ENCODE measurements around the gene TRAPPC13. TPM values are rescaled to one million over a fixed set of nuclear protein-coding genes. Genes with fewer than 3 reads are reported as not detected.
"Not testable (repeated sequence)": the region's sequence is repeated elsewhere in the genome, so short reads cannot be mapped to it uniquely, and the experiment has no call there.

The TRAPPC13 gene
- 17.7 TPM for total RNA-seq
- polyA plus RNA-seq, result 10 to 100 TPM; 15.5 to 20.5 (median 19.9) TPM

- H3K27me3 ChIP-seq (ENCODE audit: control insufficient read depth, insufficient read depth, low read length), result no peaks in the 10 kb centered on the region
- ATAC-seq (ENCODE audit: low read depth in 2 of 2) (peak; percentile 77 to 79), DNase-seq (peak; percentile 83 to 94 (median 93))
- peak within 1 kb of the TSS; percentile 96 to 100 (median 99) for H3K4me3 Mint-ChIP-seq
- no peaks in the 10 kb centered on the region for H3K9me3 ChIP-seq (ENCODE audit: control insufficient read depth in 2 of 2, low read length in 2 of 2)
- peaks cover 7% of the 10 kb centered on the region for H3K36me3 Mint-ChIP-seq
- peaks cover 15% of the 10 kb centered on the region for H3K27me3 Mint-ChIP-seq
- peaks cover 9% of the 10 kb centered on the region for H3K36me3 ChIP-seq (ENCODE audit: control insufficient read depth, insufficient read depth, low read length)
- peak within 1 kb of the TSS; percentile 99 for H3K4me3 ChIP-seq (ENCODE audit: low read depth, low read length)
- peaks cover 0 to 3% (median 0%) of the 10 kb centered on the region in 7 donors for H3K9me3 Mint-ChIP-seq
- H3K27ac Mint-ChIP-seq, result peak within 1 kb of the TSS; percentile 97 to 100 (median 98)
- peaks cover 37 to 60% (median 49%) of the 10 kb centered on the region in 4 donors for H3K4me1 Mint-ChIP-seq
- H3K27ac ChIP-seq (ENCODE audit: insufficient read depth, low read length, poor library complexity, severe bottlenecking), result peak within 1 kb of the TSS; percentile 93
- peaks cover 36% of the 10 kb centered on the region for H3K4me1 ChIP-seq (ENCODE audit: control insufficient read depth, insufficient read depth, low read length, poor library complexity, severe bottlenecking)
Measured at GRCh38 chr5:65624571-65625555, at the start of gene TRAPPC13, which contains the start of gene SHLD3. TSS of gene TRAPPC13 (plus strand) at chr5:65625027. CDS start at chr5:65625061, 34 bp downstream. TSS of gene SHLD3 (plus strand) at chr5:65625027. CDS start at chr5:65629588, 4,561 bp downstream.

- peaks cover 66% of the 10 kb centered on the region for H3K36me3 ChIP-seq (ENCODE audit: control insufficient read depth, insufficient read depth, low read length)
- no peaks in the 10 kb centered on the region for H3K9me3 Mint-ChIP-seq
- peaks cover 28 to 39% (median 35%) of the 10 kb centered on the region in 4 donors for H3K4me1 Mint-ChIP-seq
- ATAC-seq (ENCODE audit: low read depth in 2 of 2) (no peak), DNase-seq (no peak)
- peaks cover 48% of the 10 kb centered on the region for H3K36me3 Mint-ChIP-seq
- H3K9me3 ChIP-seq (ENCODE audit: control insufficient read depth in 2 of 2, low read length in 2 of 2), result no peaks in the 10 kb centered on the region
- peak overlapping the region in 2 of 3 donors; percentile 35 to 40 for H3K27ac Mint-ChIP-seq
- H3K27me3 Mint-ChIP-seq, result no peaks in the 10 kb centered on the region
- H3K27ac ChIP-seq (ENCODE audit: insufficient read depth, low read length, poor library complexity, severe bottlenecking), result no peak overlapping the region
- H3K4me3 Mint-ChIP-seq, result no peak overlapping the region
- no peaks in the 10 kb centered on the region for H3K27me3 ChIP-seq (ENCODE audit: control insufficient read depth, insufficient read depth, low read length)
- H3K4me1 ChIP-seq (ENCODE audit: control insufficient read depth, insufficient read depth, low read length, poor library complexity, severe bottlenecking), result no peaks in the 10 kb centered on the region
- H3K4me3 ChIP-seq (ENCODE audit: low read depth, low read length), result no peak overlapping the region
Measured at GRCh38 chr5:65577141-65577540, 47.7 kb upstream of the TRAPPC13 start.

GRCh38 chr5:65588694-65589093 is 36.1 kb upstream of the TRAPPC13 start:
- no peak overlapping the region for H3K4me3 ChIP-seq (ENCODE audit: low read depth, low read length)
- H3K36me3 ChIP-seq (ENCODE audit: control insufficient read depth, insufficient read depth, low read length), result peaks cover 88% of the 10 kb centered on the region

GRCh38 chr5:65601761-65602160 is 23.1 kb upstream of the TRAPPC13 start:
- not testable (repeated sequence) for H3K27ac ChIP-seq (ENCODE audit: insufficient read depth, low read length, poor library complexity, severe bottlenecking); H3K27me3 ChIP-seq (ENCODE audit: control insufficient read depth, insufficient read depth, low read length); H3K4me3 ChIP-seq (ENCODE audit: low read depth, low read length); ATAC-seq (ENCODE audit: low read depth in 2 of 2); DNase-seq; H3K4me1 ChIP-seq (ENCODE audit: control insufficient read depth, insufficient read depth, low read length, poor library complexity, severe bottlenecking); H3K4me3 Mint-ChIP-seq; H3K27me3 Mint-ChIP-seq; H3K9me3 Mint-ChIP-seq; H3K27ac Mint-ChIP-seq; H3K9me3 ChIP-seq (ENCODE audit: control insufficient read depth in 2 of 2, low read length in 2 of 2)
- H3K4me1 Mint-ChIP-seq, result peaks cover 9 to 34% (median 28%) of the 10 kb centered on the region in 4 donors
- H3K36me3 Mint-ChIP-seq, result peaks cover 66% of the 10 kb centered on the region
- H3K36me3 ChIP-seq (ENCODE audit: control insufficient read depth, insufficient read depth, low read length), result peaks cover 86% of the 10 kb centered on the region

More at GRCh38 chr5:65588694-65589093, 36.1 kb upstream of the TRAPPC13 start:
- no peaks in the 10 kb centered on the region for H3K27me3 ChIP-seq (ENCODE audit: control insufficient read depth, insufficient read depth, low read length)
- ATAC-seq (ENCODE audit: low read depth in 2 of 2), result no peak
- Mint-ChIP-seq H3K27ac (no peak overlapping the region), H3K4me1 (peaks cover 2 to 14% (median 6%) of the 10 kb centered on the region in 4 donors), H3K9me3 (no peaks in the 10 kb centered on the region), H3K36me3 (peaks cover 39% of the 10 kb centered on the region), H3K27me3 (no peaks in the 10 kb centered on the region), H3K4me3 (no peak overlapping the region)
- no peaks in the 10 kb centered on the region for H3K4me1 ChIP-seq (ENCODE audit: control insufficient read depth, insufficient read depth, low read length, poor library complexity, severe bottlenecking)
- H3K9me3 ChIP-seq (ENCODE audit: control insufficient read depth in 2 of 2, low read length in 2 of 2), result no peaks in the 10 kb centered on the region
- H3K27ac ChIP-seq (ENCODE audit: insufficient read depth, low read length, poor library complexity, severe bottlenecking), result no peak overlapping the region
- DNase-seq, result no peak

- ATAC-seq (ENCODE audit: low read depth in 2 of 2) (no peak), DNase-seq (no peak)
- Histone ChIP-seq H3K9me3 (ENCODE audit: control insufficient read depth in 2 of 2, low read length in 2 of 2) (no peaks in the 10 kb centered on the region), H3K4me1 (ENCODE audit: control insufficient read depth, insufficient read depth, low read length, poor library complexity, severe bottlenecking) (no peaks in the 10 kb centered on the region), H3K36me3 (ENCODE audit: control insufficient read depth, insufficient read depth, low read length) (peaks cover 83% of the 10 kb centered on the region), H3K27me3 (ENCODE audit: control insufficient read depth, insufficient read depth, low read length) (no peaks in the 10 kb centered on the region), H3K4me3 (ENCODE audit: low read depth, low read length) (no peak overlapping the region), H3K27ac (ENCODE audit: insufficient read depth, low read length, poor library complexity, severe bottlenecking) (no peak overlapping the region)
- Mint-ChIP-seq H3K4me3 (no peak overlapping the region), H3K27ac (no peak overlapping the region), H3K9me3 (no peaks in the 10 kb centered on the region), H3K27me3 (no peaks in the 10 kb centered on the region), H3K36me3 (peaks cover 62% of the 10 kb centered on the region), H3K4me1 (peaks cover 13 to 25% (median 20%) of the 10 kb centered on the region in 4 donors)
Measured at GRCh38 chr5:65611524-65611923, 13.3 kb upstream of the TRAPPC13 start.

- Histone ChIP-seq H3K27ac (ENCODE audit: insufficient read depth, low read length, poor library complexity, severe bottlenecking) (no peak overlapping the region), H3K36me3 (ENCODE audit: control insufficient read depth, insufficient read depth, low read length) (peaks cover 80% of the 10 kb centered on the region), H3K4me1 (ENCODE audit: control insufficient read depth, insufficient read depth, low read length, poor library complexity, severe bottlenecking) (no peaks in the 10 kb centered on the region), H3K27me3 (ENCODE audit: control insufficient read depth, insufficient read depth, low read length) (no peaks in the 10 kb centered on the region), H3K4me3 (ENCODE audit: low read depth, low read length) (no peak overlapping the region), H3K9me3 (ENCODE audit: control insufficient read depth in 2 of 2, low read length in 2 of 2) (no peaks in the 10 kb centered on the region)
- Mint-ChIP-seq H3K4me3 (no peak overlapping the region), H3K27me3 (no peaks in the 10 kb centered on the region), H3K9me3 (no peaks in the 10 kb centered on the region), H3K27ac (no peak overlapping the region), H3K4me1 (peaks cover 13 to 27% (median 19%) of the 10 kb centered on the region in 4 donors), H3K36me3 (peaks cover 56% of the 10 kb centered on the region)
- DNase-seq, result no peak
- ATAC-seq (ENCODE audit: low read depth in 2 of 2), result no peak
Measured at GRCh38 chr5:65612298-65612907, 12.4 kb upstream of the TRAPPC13 start.

GRCh38 chr5:65620021-65620420 is 4.8 kb upstream of the TRAPPC13 start:
- no peak overlapping the region for H3K27ac Mint-ChIP-seq
- H3K4me1 Mint-ChIP-seq, result peaks cover 26 to 59% (median 43%) of the 10 kb centered on the region in 4 donors
- peaks cover 10% of the 10 kb centered on the region for H3K36me3 Mint-ChIP-seq
- DNase-seq (no peak), ATAC-seq (ENCODE audit: low read depth in 2 of 2) (no peak)
- peaks cover 11% of the 10 kb centered on the region for H3K27me3 Mint-ChIP-seq
- Histone ChIP-seq H3K9me3 (ENCODE audit: control insufficient read depth in 2 of 2, low read length in 2 of 2) (no peaks in the 10 kb centered on the region), H3K36me3 (ENCODE audit: control insufficient read depth, insufficient read depth, low read length) (peaks cover 18% of the 10 kb centered on the region), H3K27me3 (ENCODE audit: control insufficient read depth, insufficient read depth, low read length) (no peaks in the 10 kb centered on the region), H3K27ac (ENCODE audit: insufficient read depth, low read length, poor library complexity, severe bottlenecking) (no peak overlapping the region), H3K4me1 (ENCODE audit: control insufficient read depth, insufficient read depth, low read length, poor library complexity, severe bottlenecking) (peaks cover 28% of the 10 kb centered on the region), H3K4me3 (ENCODE audit: low read depth, low read length) (no peak overlapping the region)
- H3K9me3 Mint-ChIP-seq, result peaks cover 0 to 3% (median 0%) of the 10 kb centered on the region in 7 donors
- H3K4me3 Mint-ChIP-seq, result no peak overlapping the region

Data from CD4-positive, CD25-positive, alpha-beta regulatory T cell (primary cell).